CD14-positive monocyte (primary cell): Measurements from ENCODE around the gene RPS15. TPM values are rescaled to one million over a fixed set of nuclear protein-coding genes. Genes with fewer than 3 reads are reported as not detected.

Source experiments
- DNase-seq, 3 donors: peaks; one replicate each; pipeline ENCODE4 v3.0.0-alpha.2; 2011 to 2022
- H2AFZ ChIP-seq: 2 replicates; pipeline ENCODE4 v1.6.0; 2012; ENCODE audit warnings: mild to moderate bottlenecking, low read depth, low read length, inconsistent platforms; ENCODE audit not compliant: insufficient read depth, poor library complexity, severe bottlenecking
- H3K27ac ChIP-seq, 2 donors: 1 replicate in 1 of 2; 2 replicates in 1 of 2; pipeline ENCODE4 v1.5.1; 2012 to 2013; ENCODE audit warnings: low read length in 2 of 2, control low read depth in 1 of 2, inconsistent platforms in 1 of 2, low read depth in 1 of 2, mild to moderate bottlenecking in 1 of 2
- H3K27me3 ChIP-seq, 2 donors: one replicate each; pipeline versions ENCODE4 v1.6.0 to v1.6.1; 2011 to 2013; ENCODE audit warnings: low read length in 2 of 2; ENCODE audit not compliant: control insufficient read depth in 2 of 2, insufficient read depth in 2 of 2
- H3K36me3 ChIP-seq, 2 donors: replicated peaks in 1 of 2; 1 replicate in 1 of 2; 2 replicates in 1 of 2; pipeline versions ENCODE4 v1.5.1 to v1.6.1; 2012 to 2013; ENCODE audit warnings: low read length in 2 of 2, control low read depth in 1 of 2, inconsistent platforms in 1 of 2, mild to moderate bottlenecking in 1 of 2; ENCODE audit not compliant: insufficient read depth in 2 of 2, control insufficient read depth in 1 of 2
- H3K4me1 ChIP-seq, 2 donors: 1 replicate in 1 of 2; 2 replicates in 1 of 2; pipeline versions ENCODE4 v1.5.1 to v1.6.1; 2012 to 2013; ENCODE audit warnings: low read length in 2 of 2, control low read depth in 1 of 2, inconsistent platforms in 1 of 2, mild to moderate bottlenecking in 1 of 2, moderate library complexity in 1 of 2; ENCODE audit not compliant: insufficient read depth in 2 of 2, control insufficient read depth in 1 of 2
- H3K4me2 ChIP-seq: replicated peaks from 2 replicates; pipeline ENCODE3; 2012; ENCODE audit warnings: low read length, moderate library complexity, mild to moderate bottlenecking; ENCODE audit not compliant: poor library complexity, severe bottlenecking; ENCODE audit errors: extremely low read depth
- H3K4me3 ChIP-seq, 3 experiments: fragments of 200-600 bp in 1 of 3; sonication (generic) in 1 of 3; replicated peaks in 1 of 3; 1 replicate in 2 of 3; 2 replicates in 1 of 3; pipeline ENCODE4 v1.5.1; 2011 to 2013; ENCODE audit warnings: low read length in 3 of 3, mild to moderate bottlenecking in 3 of 3, control low read depth in 2 of 3, low read depth in 2 of 3, inconsistent platforms in 1 of 3, moderate library complexity in 1 of 3
- H3K79me2 ChIP-seq: 2 replicates; pipeline ENCODE4 v1.6.0; 2012; ENCODE audit warnings: mild to moderate bottlenecking, control low read depth, inconsistent platforms, low read length, moderate library complexity; ENCODE audit not compliant: insufficient read depth
- H3K9ac ChIP-seq: 2 replicates; pipeline ENCODE4 v1.6.0; 2017; ENCODE audit warnings: low read length, mild to moderate bottlenecking; ENCODE audit not compliant: insufficient read depth, poor library complexity, severe bottlenecking
- H3K9me3 ChIP-seq, 2 donors: replicated peaks in 1 of 2; 1 replicate in 1 of 2; 2 replicates in 1 of 2; pipeline versions ENCODE4 v1.5.1 to v1.6.1; 2012 to 2013; ENCODE audit warnings: low read length in 2 of 2, control low read depth in 1 of 2; ENCODE audit not compliant: control insufficient read depth in 1 of 2, insufficient read depth in 1 of 2
- H4K20me1 ChIP-seq: 2 replicates; pipeline ENCODE4 v1.6.0; 2012; ENCODE audit warnings: mild to moderate bottlenecking, low read length, control low read depth, moderate library complexity; ENCODE audit not compliant: insufficient read depth
- H3K27ac Mint-ChIP-seq, 7 donors: one replicate each; pipeline ENCODE4 v1.8.0; 2020; ENCODE audit warnings: mild to moderate bottlenecking in 7 of 7, mixed read lengths in 7 of 7, moderate library complexity in 6 of 7, inconsistent platforms in 2 of 7
- H3K27me3 Mint-ChIP-seq, 3 donors: one replicate each; pipeline ENCODE4 v1.8.0; 2021 to 2022; ENCODE audit warnings: low read depth in 3 of 3, mild to moderate bottlenecking in 3 of 3, mixed read lengths in 3 of 3, moderate library complexity in 3 of 3, inconsistent platforms in 1 of 3
- H3K36me3 Mint-ChIP-seq, 2 donors: one replicate each; pipeline ENCODE4 v1.8.0; 2020; ENCODE audit warnings: mixed read lengths in 2 of 2, inconsistent platforms in 1 of 2, mild to moderate bottlenecking in 1 of 2
- H3K4me1 Mint-ChIP-seq: one replicate; pipeline ENCODE4 v1.8.0; 2020; ENCODE audit warnings: mild to moderate bottlenecking, mixed read lengths
- H3K4me3 Mint-ChIP-seq, 2 donors: one replicate each; pipeline ENCODE4 v1.8.0; 2020; ENCODE audit warnings: mild to moderate bottlenecking in 2 of 2, mixed read lengths in 2 of 2, moderate library complexity in 1 of 2
- H3K9me3 Mint-ChIP-seq, 7 donors: one replicate each; pipeline ENCODE4 v1.8.0; 2020 to 2022; ENCODE audit warnings: mixed read lengths in 7 of 7, mild to moderate bottlenecking in 6 of 7, moderate library complexity in 6 of 7, inconsistent platforms in 2 of 7
- CTCF ChIP-seq: fragments of 200-600 bp; IDR thresholded peaks from one replicate; pipeline ENCODE4 v1.8.0; 2022; ENCODE audit warnings: antibody characterized with exemption, mild to moderate bottlenecking
- WGBS: methylation state at CpG from one replicate; pipeline ENCODE4 v1.1.5; 2013; ENCODE audit warnings: missing lambda C conversion rate; ENCODE audit not compliant: insufficient coverage; 5-methylcytosine and 5-hydroxymethylcytosine counted together
- intact Hi-C, 2 donors: fragments of 100-400 bp; cut with micrococcal nuclease; formaldehyde crosslinking; loops; one replicate each; pipeline versions ENCODE4 v1.15.0 to v1.15.1; 2023
- polyA plus RNA-seq, 3 donors: library from polyadenylated mRNA; depleted of rRNA in 1 of 3; unstranded in 2 of 3; stranded (reverse) in 1 of 3; fragments of 300-500 nt in 2 of 3; fragments of >200 nt in 1 of 3; fragmentation: Illumina TruSeq in 2 of 3; gene quantifications; 1 replicate in 2 of 3; 2 replicates in 1 of 3; pipeline ENCODE4 v1.2.3, GENCODE V29; 2012 to 2021

RPS15 gene
- polyA plus RNA-seq, 3 donors, result 1,318 to 3,451 (median 1,526) TPM

- H3K9me3 Mint-ChIP-seq, result peaks cover 0 to 3% (median under 1%) of the 10 kb centered on the region in 7 donors
- peaks cover 7 to 8% of the 10 kb centered on the region in 2 donors for H3K36me3 ChIP-seq
- H3K27me3 ChIP-seq, result peaks cover 0 to 17% of the 10 kb centered on the region in 2 donors
- DNase-seq, result peak; percentile 98 to 99 (median 99)
- intact Hi-C loops, result no loop called here
- peaks cover 12 to 19% of the 10 kb centered on the region in 2 donors for H3K36me3 Mint-ChIP-seq
- H4K20me1 ChIP-seq, result peaks cover 36% of the 10 kb centered on the region
- H3K9ac ChIP-seq, result peak overlapping the region; percentile 23
- peaks cover 44% of the 10 kb centered on the region for H3K79me2 ChIP-seq
- peaks cover 54% of the 10 kb centered on the region for H3K4me1 Mint-ChIP-seq
- H2AFZ ChIP-seq, result peak overlapping the region; percentile 31
- H3K9me3 ChIP-seq, result no peaks in the 10 kb centered on the region
- WGBS, result under 1% methylated on average over 72 of the region's 72 CpGs
- H3K4me3 ChIP-seq, result peak overlapping the region; percentile 18 to 75 (median 36)
- H3K27ac Mint-ChIP-seq, result peak overlapping the region; percentile 46 to 82 (median 76)
- peak; percentile 70 for TF ChIP-seq CTCF
- peak overlapping the region; percentile 73 for H3K4me2 ChIP-seq
- peak overlapping the region; percentile 71 to 78 for H3K4me3 Mint-ChIP-seq
- peaks cover 16 to 23% (median 18%) of the 10 kb centered on the region in 3 donors for H3K27me3 Mint-ChIP-seq
- H3K27ac ChIP-seq, result peak overlapping the region; percentile 18 to 75
- H3K4me1 ChIP-seq, result peaks cover 42 to 55% of the 10 kb centered on the region in 2 donors
Observed at GRCh38 chr19:1406774-1407527, 31.2 kb upstream of the RPS15 start.

DNA sequence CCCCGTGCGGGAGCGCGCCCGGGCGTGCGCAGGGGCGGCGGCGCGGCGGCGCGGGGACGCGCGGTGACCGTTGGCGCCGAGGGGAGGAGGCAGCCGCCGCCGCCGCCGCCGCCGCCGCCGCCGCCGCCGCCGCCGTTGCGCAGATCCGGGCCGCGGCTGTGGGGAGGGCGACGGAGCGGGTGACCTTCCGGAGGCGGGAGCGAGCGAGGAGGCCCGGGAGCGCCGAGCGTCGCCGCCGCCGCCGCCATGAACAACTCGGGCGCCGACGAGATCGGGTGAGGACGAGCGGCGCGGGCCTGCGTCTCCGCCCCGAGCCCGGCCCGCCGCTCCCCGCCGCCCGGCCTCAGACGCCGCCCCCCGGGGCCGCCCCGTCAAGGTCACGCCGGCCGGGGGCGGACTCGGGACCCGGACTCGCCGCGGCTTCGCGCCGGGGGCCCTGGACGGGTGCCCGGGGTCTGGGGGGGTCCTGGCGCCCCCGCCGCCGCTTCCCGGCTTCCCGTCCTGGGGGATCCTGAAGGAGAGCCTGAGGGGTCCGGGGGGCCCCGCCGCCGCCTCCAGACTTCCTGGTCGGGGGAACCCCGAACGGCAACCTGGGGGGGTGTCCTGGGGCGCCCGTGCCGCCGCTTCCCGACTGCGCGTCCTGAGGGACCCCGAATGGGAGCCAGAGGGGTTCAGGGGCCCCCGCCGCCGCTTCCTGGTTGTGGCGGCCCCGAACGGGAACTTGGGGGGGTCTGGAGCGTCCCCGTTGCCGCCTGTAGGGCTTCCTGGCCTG lies 30.5 kb upstream of the RPS15 start, which contains the start of gene DAZAP1:
Gene DAZAP1, plus strand, starts transcription at position 59 of the 772 bp plus-strand sequence. Its CDS starts 188 bp downstream, at position 247.
- H3K4me3 ChIP-seq, result peak within 1 kb of the TSS; percentile 87 to 92 (median 90)
- H3K27me3 Mint-ChIP-seq, result peaks cover 11 to 16% (median 11%) of the 10 kb centered on the region in 3 donors
- no peak for DNase-seq
- peak within 1 kb of the TSS; percentile 94 for H3K9ac ChIP-seq
- peak within 1 kb of the TSS; percentile 31 for H2AFZ ChIP-seq
- H4K20me1 ChIP-seq, result peaks cover 44% of the 10 kb centered on the region
- peaks cover 50% of the 10 kb centered on the region for H3K4me1 Mint-ChIP-seq
- peak within 1 kb of the TSS; percentile 93 for H3K4me2 ChIP-seq
- H3K27ac Mint-ChIP-seq, result peak within 1 kb of the TSS; percentile 46 to 82 (median 76)
- H3K79me2 ChIP-seq, result peaks cover 51% of the 10 kb centered on the region
- no peaks in the 10 kb centered on the region for H3K9me3 ChIP-seq
- intact Hi-C loops, result no loop called here
- peaks cover 0 to 3% (median 0%) of the 10 kb centered on the region in 7 donors for H3K9me3 Mint-ChIP-seq
- peaks cover 11 to 22% of the 10 kb centered on the region in 2 donors for H3K36me3 Mint-ChIP-seq
- under 1% methylated on average over 111 of the region's 121 CpGs for WGBS
- H3K4me1 ChIP-seq, result peaks cover 34 to 48% of the 10 kb centered on the region in 2 donors
- H3K27me3 ChIP-seq, result peaks cover 0 to 9% of the 10 kb centered on the region in 2 donors
- TF ChIP-seq CTCF, result no peak
- peak within 1 kb of the TSS; percentile 64 to 81 for H3K27ac ChIP-seq
- peak within 1 kb of the TSS; percentile 78 to 91 for H3K4me3 Mint-ChIP-seq
- peaks cover 11 to 12% of the 10 kb centered on the region in 2 donors for H3K36me3 ChIP-seq
